Mucosa of rectum (tissue), 2 donors: ENCODE results near the gene C10orf90.
"Not testable (repeated sequence)": the region's sequence is repeated elsewhere in the genome, so short reads cannot be mapped to it uniquely, and the experiment has no call there.

ENCODE experiments used
- H3K27ac ChIP-seq, 2 donors: one replicate each; pipeline ENCODE4 v1.7.0; 2013; ENCODE audit warnings: inconsistent platforms in 2 of 2, low read depth in 2 of 2, low read length in 2 of 2
- H3K27me3 ChIP-seq, 2 donors: one replicate each; pipeline ENCODE4 v1.7.0; 2013; ENCODE audit warnings: low read length in 2 of 2; ENCODE audit not compliant: control insufficient read depth in 2 of 2, insufficient read depth in 2 of 2
- H3K36me3 ChIP-seq, 2 donors: one replicate each; pipeline ENCODE4 v1.7.0; 2013; ENCODE audit warnings: low read length in 2 of 2; ENCODE audit not compliant: control insufficient read depth in 2 of 2, insufficient read depth in 2 of 2
- H3K4me1 ChIP-seq, 2 donors: one replicate each; pipeline ENCODE4 v1.7.0; 2013; ENCODE audit warnings: low read length in 2 of 2, mild to moderate bottlenecking in 1 of 2; ENCODE audit not compliant: control insufficient read depth in 2 of 2, insufficient read depth in 2 of 2
- H3K4me3 ChIP-seq, 2 donors: one replicate each; pipeline ENCODE4 v1.7.0; 2013; ENCODE audit warnings: low read length in 2 of 2
- H3K9ac ChIP-seq, 2 donors: one replicate each; pipeline ENCODE4 v1.7.0; 2013; ENCODE audit warnings: low read length in 2 of 2, low read depth in 1 of 2, mild to moderate bottlenecking in 1 of 2
- H3K9me3 ChIP-seq, 2 donors: one replicate each; pipeline ENCODE4 v1.7.0; 2013; ENCODE audit warnings: low read length in 2 of 2; ENCODE audit not compliant: control insufficient read depth in 2 of 2
- donor health status: healthy.
- donor health status: Normal muscosa, but diverticular disease.

The C10orf90 gene

DNA sequence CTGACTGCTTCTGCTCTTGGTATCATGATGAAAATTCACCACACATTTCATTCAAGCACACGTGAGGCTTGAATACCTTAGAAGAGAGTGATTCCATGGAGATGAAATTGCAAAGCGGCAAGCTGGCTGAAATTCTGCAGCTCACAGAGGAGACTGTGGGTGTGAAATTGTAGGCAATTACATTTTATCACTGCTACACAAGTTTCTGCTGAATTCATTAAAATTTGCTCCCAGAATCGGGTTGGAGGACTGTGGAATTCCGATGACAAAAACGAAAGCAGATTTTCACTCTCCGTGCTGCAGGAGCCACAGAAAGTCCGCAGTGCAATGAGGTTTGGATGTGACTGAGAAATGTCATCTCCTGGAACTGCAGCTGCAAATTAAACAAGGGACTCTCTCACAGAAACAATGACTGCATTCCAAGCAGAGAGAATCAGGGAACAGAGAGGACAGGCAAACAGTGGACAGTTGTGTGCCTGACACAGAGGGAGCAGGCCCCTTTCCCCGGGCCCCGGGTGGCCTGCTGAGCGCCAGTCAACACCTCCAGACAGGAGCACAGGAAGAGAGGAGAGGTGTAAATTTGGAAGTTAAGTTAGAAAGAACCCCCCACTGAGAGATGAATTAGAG is 109.1 kb downstream of the C10orf90 start:
- H3K9me3 ChIP-seq: no peaks in the 10 kb centered on the region
- H3K4me3 ChIP-seq: no peak overlapping the region
- no peak overlapping the region for H3K27ac ChIP-seq
- H3K4me1 ChIP-seq: no peaks in the 10 kb centered on the region
- H3K9ac ChIP-seq: no peak overlapping the region
- no peaks in the 10 kb centered on the region for H3K36me3 ChIP-seq
- no peaks in the 10 kb centered on the region for H3K27me3 ChIP-seq

DNA sequence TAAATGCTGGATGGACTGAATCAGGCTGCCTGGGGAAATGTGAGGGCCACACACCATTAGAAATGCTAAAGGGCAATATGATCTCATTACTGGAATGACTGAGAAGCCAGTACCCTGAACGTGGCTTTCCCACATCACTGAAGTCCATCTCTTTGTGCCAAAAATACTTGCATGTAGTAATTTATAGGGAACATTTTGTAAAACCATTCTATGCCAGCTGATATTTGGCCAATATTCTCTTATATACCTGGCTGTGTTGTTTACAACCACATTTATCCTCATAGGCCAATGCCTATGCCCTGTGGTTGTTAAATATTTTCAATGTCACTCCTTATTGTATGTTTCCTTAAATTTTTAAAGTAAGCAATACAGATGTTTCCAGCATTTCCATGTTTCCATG is 111.6 kb downstream of the C10orf90 start:
- Histone ChIP-seq H3K4me3 (no peak overlapping the region), H3K4me1 (no peaks in the 10 kb centered on the region)

DNA sequence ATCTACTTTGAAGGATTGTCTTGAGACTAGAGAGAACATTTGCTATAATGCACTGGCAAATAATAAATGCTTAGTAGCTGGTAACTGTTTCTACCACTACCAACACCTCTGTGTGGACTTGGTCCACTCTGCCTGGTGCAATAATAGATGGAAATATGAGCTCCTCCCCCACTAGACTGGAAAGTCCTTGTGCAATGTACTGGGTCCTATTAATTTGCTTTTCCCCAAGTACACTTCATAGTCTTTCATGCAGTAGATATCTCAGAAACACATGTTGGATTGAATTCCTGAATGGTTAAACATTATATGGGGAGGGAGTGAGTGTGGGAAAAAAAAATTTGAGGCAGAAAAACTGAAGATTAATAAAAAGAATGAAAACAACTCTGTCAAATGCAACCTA is 119.3 kb downstream of the C10orf90 start:
- Histone ChIP-seq H3K4me3 (no peak overlapping the region), H3K27ac (no peak overlapping the region), H3K4me1 (no peaks in the 10 kb centered on the region), H3K9ac (no peak overlapping the region), H3K9me3 (no peaks in the 10 kb centered on the region), H3K36me3 (no peaks in the 10 kb centered on the region), H3K27me3 (no peaks in the 10 kb centered on the region)

More for the DNA sequence above, 111.6 kb downstream of the C10orf90 start:
- Histone ChIP-seq H3K9me3 (no peaks in the 10 kb centered on the region), H3K36me3 (no peaks in the 10 kb centered on the region), H3K27ac (no peak overlapping the region), H3K9ac (no peak overlapping the region), H3K27me3 (no peaks in the 10 kb centered on the region)

DNA sequence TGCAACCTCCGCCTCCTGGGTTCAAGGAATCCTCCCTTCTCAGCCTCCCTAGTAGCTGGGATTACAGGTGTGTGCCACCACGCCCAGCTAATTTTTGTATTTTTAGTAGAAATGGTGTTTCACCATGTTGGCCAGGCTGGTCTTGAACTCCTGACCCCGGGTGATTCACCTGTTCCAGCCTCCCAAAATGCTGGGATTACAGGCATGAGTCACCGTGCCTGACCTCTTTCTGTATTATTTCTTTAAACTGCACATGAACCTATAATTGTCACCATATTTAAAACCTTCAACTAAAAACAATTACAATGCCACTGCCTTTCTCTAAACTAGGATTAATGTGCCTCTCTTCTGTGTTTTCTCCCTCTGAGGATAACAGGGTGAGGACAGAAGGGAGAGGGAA is 119.9 kb downstream of the C10orf90 start:
- H3K27ac ChIP-seq, H3K36me3 ChIP-seq, H3K4me3 ChIP-seq, H3K9me3 ChIP-seq, H3K4me1 ChIP-seq, H3K27me3 ChIP-seq, H3K9ac ChIP-seq: not testable (repeated sequence)

DNA sequence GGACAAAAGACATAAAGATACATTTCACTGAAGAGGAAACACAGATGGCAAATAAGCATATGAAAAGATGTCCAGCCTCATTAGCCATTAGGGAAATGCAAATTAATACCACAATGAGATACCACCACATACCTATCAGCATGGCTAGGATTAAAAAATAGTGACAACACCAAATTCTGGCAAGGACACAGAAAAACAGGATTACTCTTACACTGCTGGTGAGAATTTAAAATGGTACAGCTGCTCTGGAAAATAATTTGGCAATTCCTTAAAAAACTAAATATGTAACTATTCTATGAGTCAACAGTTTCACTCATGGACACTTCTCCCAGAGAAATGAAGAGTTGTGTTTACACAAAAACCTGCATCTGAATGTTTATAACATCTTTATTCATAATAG is 121.1 kb downstream of the C10orf90 start:
- Histone ChIP-seq H3K9me3 (no peaks in the 10 kb centered on the region), H3K27me3 (no peaks in the 10 kb centered on the region), H3K36me3 (no peaks in the 10 kb centered on the region), H3K4me1 (no peaks in the 10 kb centered on the region), H3K9ac (no peak overlapping the region), H3K4me3 (no peak overlapping the region), H3K27ac (no peak overlapping the region)

DNA sequence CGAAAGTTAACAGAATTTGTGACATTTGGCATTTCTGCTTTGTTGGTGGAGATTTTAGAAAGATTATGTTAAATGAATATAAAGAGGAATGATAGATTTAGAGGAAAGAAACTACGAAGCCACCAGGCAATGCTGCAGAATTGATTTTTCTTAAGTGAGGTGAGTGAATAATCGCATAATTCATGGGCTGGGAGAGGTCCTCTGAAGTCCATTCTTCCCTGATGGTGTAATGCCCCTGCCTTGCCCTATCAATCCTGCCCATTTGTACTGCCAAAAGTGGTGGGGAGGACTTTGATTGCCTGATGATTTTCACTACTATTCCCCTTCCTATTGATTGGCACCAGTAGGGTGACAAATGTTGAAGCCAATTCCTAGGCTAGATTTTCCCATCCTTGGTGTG is 125.9 kb downstream of the C10orf90 start:
- Histone ChIP-seq H3K9me3 (no peaks in the 10 kb centered on the region), H3K27me3 (no peaks in the 10 kb centered on the region), H3K4me1 (no peaks in the 10 kb centered on the region), H3K36me3 (no peaks in the 10 kb centered on the region), H3K27ac (no peak overlapping the region), H3K9ac (no peak overlapping the region), H3K4me3 (no peak overlapping the region)

DNA sequence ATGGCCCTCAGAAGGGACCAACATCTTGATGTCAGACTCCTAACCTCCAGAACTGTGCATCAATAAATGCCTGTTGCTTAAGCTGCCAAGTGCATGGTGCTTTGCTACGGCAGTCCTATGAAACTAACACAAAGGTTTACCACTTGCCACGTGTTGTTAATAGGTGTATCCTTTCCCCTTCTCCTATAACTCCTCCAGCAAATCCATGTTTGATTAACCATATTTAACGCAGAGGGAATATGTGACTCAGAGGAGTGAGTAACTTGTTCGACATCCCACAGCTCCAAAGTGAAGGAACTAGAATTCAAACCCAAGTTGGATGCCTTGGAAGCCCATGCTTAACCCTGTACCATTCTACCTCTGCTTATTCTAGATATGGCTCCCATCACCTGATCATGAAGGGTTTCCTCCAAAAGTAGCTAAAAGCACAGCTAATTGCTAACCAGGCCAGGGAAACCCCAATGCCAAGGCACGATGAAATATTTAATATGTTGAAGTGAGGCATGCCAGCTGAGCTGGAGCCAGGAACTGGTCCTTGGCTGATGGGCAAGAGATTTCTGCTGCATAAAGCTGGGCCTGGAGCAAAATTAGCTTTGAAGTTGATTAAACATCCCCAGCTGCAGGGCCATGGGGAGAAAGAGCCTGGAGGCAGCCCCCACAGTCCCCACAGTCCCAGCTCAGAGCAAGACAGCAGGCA is 131.9 kb downstream of the C10orf90 start:
- no peak overlapping the region for H3K27ac ChIP-seq
- H3K4me3 ChIP-seq: no peak overlapping the region
- H3K36me3 ChIP-seq: no peaks in the 10 kb centered on the region
- no peaks in the 10 kb centered on the region for H3K27me3 ChIP-seq
- H3K9ac ChIP-seq: no peak overlapping the region
- no peaks in the 10 kb centered on the region for H3K9me3 ChIP-seq
- no peaks in the 10 kb centered on the region for H3K4me1 ChIP-seq

DNA sequence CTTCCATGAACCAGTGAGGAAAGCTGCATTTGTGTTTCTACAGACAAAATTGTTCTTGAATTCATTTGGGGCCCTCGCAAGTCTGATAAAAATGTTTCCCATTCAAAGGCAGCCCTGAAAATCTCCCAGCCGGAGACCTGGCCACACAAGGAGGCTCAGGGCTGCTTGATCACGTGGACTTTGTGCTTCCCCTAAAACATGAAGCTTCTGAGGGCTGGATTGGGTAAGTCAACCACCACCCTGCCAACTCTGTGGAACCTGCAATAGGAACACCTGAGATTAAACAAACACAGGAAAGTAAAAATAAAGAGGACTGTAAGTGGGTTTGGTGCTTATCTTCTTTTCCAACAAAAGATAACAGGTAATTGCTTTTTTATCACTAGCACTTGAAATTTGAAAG is 133.8 kb downstream of the C10orf90 start:
- Histone ChIP-seq H3K27ac (no peak overlapping the region), H3K36me3 (no peaks in the 10 kb centered on the region), H3K9me3 (no peaks in the 10 kb centered on the region), H3K4me1 (no peaks in the 10 kb centered on the region), H3K9ac (no peak overlapping the region), H3K27me3 (no peaks in the 10 kb centered on the region), H3K4me3 (no peak overlapping the region)

DNA sequence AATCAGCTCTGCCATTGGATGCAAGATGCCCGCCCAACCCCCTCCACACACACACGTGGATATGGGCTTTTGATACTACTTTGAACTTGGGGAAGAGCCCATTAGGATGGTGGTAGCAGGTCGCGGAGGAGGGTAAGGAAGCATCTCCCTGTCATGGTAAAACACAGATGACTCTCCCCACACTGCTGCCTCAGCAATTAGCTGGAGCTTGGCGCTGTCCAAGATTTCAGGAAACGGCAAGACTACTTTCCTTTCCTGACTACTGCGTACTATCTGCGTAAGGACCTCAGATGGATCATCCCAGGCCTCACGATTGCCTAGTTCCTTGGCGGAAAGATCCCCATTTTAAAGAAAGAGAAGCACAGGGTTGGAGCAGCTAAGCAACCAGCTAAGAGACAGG is 134.3 kb downstream of the C10orf90 start:
- Histone ChIP-seq H3K9me3 (no peaks in the 10 kb centered on the region), H3K36me3 (no peaks in the 10 kb centered on the region), H3K4me3 (no peak overlapping the region), H3K4me1 (no peaks in the 10 kb centered on the region), H3K9ac (no peak overlapping the region), H3K27ac (no peak overlapping the region), H3K27me3 (no peaks in the 10 kb centered on the region)

DNA sequence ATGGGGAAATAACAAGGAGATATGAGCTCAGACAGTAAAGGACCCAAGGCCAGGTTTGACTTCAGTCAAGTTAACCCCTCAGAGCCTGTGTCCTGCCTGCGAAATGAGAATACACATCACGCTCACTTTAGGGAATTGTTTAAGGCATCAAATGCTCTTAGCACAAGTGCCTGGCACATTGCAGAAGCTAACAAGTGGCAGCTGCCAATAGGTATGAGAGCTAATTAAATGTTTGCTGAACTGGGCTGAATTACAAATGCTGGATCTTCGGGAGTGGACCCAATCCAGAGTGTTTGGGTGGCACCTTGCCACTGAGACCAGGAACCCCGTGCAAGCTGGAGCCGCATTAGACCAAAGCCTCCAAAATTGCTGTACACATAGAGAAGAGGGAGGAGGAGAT is 136.8 kb downstream of the C10orf90 start:
- Histone ChIP-seq H3K36me3 (no peaks in the 10 kb centered on the region), H3K4me3 (no peak overlapping the region), H3K27me3 (no peaks in the 10 kb centered on the region), H3K9me3 (no peaks in the 10 kb centered on the region), H3K27ac (no peak overlapping the region), H3K4me1 (no peaks in the 10 kb centered on the region), H3K9ac (no peak overlapping the region)
